Fibroblast of skin of left biceps (primary cell): ENCODE data around the gene TCF25.
"Not testable (repeated sequence)": the region's sequence is repeated elsewhere in the genome, so short reads cannot be mapped to it uniquely, and the experiment has no call there.

Experiments used
- DNase-seq, 2 experiments: peaks; one replicate each; pipeline ENCODE4 v3.0.0-alpha.2; 2013; ENCODE audit warnings: low read depth in 2 of 2

TCF25 gene, protein sequence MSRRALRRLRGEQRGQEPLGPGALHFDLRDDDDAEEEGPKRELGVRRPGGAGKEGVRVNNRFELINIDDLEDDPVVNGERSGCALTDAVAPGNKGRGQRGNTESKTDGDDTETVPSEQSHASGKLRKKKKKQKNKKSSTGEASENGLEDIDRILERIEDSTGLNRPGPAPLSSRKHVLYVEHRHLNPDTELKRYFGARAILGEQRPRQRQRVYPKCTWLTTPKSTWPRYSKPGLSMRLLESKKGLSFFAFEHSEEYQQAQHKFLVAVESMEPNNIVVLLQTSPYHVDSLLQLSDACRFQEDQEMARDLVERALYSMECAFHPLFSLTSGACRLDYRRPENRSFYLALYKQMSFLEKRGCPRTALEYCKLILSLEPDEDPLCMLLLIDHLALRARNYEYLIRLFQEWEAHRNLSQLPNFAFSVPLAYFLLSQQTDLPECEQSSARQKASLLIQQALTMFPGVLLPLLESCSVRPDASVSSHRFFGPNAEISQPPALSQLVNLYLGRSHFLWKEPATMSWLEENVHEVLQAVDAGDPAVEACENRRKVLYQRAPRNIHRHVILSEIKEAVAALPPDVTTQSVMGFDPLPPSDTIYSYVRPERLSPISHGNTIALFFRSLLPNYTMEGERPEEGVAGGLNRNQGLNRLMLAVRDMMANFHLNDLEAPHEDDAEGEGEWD

DNA sequence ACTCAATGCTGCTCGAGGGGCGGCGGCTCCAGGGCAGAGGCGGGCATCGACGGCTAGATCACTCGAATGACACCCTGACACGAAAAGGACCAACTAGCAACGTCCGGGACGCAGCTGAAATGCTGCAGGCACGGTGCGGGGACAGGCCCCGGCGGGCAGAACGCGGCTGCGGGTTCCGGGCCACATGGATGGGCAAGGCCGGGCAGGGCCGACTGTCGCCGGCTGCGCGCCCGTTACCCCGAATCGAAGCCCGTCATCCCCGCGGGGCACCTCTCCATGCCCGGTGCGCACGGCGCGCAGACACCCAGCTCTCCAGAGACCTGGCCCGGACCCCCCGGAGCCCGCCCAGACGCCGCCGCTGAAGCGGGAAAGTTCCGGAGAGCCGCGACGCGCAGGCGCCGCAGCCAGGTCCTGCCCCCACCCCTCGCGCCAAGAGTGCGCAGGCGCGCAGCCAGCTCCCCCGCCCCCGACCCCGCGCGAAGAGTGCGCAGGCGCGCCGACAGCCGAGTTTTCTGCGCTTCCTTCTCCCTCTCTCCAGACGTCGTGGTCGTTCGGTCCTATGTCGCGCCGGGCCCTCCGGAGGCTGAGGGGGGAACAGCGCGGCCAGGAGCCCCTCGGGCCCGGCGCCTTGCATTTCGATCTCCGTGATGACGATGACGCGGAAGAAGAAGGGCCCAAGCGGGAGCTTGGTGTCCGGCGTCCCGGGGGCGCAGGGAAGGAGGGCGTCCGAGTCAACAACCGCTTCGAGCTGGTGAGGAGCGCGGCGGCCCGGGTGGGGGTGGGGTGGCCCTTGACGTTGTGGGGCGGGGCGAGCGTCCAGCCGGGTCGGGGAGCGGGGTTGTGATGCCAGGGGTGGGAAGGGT, at the start of gene TCF25:
TSS of gene TCF25 (plus strand) at position 484 of the 863 bp plus-strand sequence. CDS start at position 560, 76 bp downstream.
- DNase-seq, result peak; percentile 58 to 71

DNA sequence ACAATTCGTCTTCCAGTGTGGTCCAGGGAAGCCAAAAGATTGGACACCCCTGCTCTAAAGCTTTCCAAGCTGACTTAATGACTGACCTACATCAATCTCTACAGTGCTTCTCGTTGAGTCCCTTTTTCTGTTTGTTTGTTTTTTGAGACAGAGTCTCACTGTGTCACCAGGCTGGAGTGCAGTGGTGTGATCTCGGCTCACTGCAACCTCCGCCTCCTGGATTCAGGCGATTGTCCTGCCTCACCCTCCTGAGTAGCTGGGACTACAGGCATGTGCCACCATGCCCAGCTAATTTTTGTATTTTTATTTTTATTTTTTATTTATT, 49.6 kb upstream of the TCF25 start:
- not testable (repeated sequence) for DNase-seq

DNA sequence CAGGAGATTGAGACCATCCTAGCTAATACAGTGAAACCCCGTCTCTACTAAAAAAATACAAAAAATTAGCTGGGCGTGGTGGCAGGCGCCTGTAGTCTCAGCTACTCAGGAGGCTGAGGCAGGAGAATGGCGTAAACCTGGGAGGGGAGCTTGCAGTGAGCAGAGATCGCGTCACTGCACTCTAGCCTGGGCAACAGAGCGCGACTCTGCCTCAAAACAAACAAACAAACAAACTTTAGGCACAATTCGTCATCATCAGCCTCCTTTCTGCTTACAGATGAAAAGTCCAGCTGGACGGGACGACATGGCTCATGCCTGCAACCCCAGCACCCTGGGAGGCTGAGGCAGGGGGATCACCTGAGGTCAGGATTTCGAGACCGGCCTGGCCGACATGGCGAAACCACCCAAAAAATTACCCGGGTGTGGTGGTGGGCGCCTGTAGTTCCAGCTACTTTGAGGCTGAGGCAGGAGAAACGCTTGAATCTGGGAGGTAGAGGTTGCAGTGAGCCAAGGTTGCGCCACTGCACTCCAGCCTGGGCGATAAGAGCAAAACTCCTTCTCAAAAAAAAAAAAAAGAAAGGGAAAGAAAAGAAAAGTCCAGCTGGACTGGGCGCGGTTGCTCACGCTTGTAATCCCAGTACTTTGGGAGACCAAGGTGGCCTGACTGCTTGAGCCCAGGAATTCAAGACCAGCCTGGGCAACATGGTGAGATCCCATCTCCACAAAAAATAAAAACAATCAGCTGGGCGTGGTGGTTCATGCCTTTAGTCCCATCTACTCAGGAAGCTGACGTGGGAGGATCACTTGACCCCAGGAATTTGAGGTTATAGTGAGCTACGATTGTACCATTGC, 46.6 kb upstream of the TCF25 start:
- no peak for DNase-seq

DNA sequence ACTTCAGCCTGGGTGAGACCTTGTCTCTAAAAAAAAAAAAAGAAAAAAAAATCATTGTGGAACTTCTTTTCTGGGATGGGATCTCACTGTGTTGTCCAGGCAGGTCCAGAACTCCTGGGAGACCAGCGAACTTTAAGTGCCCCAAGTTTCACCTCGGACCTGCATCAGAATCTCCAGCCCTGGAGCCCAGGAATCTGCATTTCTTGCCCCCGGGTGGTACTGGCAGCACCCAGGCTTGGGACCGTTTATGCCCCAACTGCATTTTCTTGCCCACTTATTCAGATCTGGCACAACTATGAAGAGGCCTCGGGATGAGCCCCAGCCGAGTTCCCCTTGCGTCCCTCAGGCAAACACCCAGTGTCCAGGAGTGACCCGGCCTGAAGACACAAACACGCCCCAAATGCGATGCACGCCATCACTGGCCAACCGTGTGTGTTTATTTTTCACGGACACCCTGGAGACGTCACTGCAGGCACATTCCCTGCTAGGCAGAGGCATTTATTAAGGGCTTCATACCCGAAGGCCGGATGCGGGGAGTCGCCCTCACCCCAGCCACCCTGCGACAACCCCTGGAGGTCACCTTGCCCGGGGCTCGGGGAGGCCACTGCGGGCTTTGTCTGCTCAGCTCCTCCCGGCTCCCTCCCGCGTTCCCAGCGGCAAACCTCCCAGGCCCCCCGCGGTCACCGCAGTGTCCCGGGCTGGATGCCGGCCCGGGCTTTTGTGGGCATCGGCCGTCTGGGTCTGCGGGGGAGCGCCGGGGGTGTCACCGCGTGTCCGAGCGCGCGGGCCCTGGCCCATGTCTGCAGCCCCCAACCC, 45.8 kb upstream of the TCF25 start:
- no peak for DNase-seq

DNA sequence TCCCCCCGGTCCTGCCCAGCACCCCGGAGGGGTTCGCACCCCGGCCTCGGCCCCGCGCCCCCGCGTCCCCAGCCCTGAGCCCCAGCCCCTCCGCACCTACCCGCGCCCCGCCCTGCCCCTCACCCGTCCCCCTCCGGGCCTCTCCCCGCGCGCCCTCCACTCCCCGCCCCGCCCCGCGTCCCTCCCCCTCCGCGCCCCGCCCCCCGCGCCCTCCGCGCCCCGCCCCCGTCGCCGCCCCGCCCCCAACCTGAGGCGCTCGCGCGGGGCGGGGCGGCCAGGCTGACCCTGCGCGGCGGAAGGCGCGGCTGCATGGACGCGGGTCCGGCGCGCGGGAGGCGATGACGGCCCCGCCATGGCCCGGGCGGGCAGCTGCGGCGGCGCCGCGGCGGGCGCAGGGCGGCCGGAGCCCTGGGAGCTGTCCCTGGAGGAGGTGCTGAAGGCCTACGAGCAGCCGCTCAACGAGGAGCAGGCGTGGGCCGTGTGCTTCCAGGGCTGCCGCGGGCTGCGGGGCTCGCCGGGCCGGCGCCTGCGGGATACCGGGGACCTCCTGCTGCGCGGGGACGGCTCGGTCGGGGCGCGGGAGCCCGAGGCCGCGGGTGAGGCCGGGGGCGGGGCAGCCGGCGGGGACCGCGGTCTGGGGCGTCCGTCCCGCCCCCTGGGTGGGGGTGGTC, 45.1 kb upstream of the TCF25 start, which contains the start of gene SPIRE2:
TSS of gene SPIRE2 (plus strand) at position 277 of the 671 bp plus-strand sequence. CDS start at position 353, 76 bp downstream.
- peak; percentile 22 to 29 for DNase-seq

DNA sequence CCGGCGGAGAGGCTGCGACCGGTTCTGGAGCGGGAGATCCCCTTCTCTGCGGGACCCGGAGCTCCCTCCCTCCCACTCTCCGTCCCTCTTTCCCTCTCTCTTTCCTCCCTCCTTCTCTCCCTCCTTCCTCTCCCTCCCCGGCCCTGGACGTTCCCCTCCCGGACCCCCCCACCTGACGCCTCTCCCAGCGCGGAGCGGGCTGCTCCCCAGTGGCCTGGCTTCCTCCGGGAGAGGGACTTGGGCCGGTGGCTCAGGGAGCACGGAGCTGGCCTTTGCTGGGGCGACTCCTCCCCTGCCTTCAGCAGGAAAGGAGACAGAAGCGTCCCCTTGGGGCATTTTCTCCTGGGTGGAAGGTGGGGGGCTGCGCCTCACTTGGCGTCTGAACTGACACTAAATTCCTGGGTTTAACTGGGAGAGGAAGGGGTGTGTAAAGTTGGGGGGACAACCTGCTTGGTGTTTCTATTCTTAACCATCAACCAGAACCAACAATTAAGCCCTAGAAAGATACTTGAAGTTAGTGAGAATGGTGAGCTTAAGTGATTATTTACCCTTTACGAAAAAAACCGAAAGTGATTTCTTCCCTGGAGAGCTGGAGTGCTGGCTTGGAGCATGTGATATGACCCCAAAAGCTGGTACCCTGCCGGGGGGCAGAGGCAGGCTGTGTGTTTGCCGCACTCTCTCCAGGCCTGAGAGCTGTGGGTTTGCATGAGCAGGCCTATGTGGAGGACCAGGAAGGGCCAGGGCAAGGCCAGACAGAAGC, 44.3 kb upstream of the TCF25 start:
- no peak for DNase-seq

DNA sequence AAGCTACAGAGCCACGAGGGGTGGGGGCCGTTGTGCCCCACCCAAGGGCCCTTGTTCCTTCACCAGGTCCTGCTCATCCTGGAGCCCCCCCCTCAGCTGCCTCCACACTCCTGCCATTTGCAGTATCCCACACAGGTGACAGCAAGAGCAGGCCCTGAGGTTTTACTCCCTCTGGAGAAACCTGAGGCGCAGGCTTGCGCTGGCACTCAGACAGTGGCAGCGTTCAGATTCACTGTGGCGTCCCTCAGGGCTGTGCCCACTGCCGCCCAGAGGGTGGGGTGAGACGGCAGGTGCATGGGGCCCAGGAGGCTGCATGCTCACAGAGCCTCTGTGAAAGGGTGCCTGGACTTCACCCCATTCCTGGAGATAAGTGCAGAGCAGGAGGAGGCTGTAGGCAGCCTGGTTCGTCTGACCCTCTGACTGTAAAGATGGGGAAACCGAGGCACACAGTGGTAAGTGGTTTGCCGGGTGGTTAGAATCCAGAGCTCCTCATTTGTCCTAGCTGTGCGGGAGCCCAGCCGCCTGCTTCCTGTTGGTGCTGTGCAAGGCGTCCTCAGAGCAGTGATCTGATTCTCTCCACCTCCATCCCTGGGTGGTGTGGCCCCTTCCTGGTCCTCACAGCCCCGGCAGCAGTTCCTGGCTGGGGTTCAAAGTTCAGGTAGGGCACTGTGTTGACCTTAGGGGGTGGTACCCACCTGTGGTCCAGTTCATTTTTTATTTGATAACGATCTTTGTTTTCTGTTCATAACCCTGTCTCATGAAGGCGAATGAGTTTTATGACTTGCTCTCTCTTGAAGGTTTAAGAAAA, 43.6 kb upstream of the TCF25 start:
- DNase-seq, result no peak

DNA sequence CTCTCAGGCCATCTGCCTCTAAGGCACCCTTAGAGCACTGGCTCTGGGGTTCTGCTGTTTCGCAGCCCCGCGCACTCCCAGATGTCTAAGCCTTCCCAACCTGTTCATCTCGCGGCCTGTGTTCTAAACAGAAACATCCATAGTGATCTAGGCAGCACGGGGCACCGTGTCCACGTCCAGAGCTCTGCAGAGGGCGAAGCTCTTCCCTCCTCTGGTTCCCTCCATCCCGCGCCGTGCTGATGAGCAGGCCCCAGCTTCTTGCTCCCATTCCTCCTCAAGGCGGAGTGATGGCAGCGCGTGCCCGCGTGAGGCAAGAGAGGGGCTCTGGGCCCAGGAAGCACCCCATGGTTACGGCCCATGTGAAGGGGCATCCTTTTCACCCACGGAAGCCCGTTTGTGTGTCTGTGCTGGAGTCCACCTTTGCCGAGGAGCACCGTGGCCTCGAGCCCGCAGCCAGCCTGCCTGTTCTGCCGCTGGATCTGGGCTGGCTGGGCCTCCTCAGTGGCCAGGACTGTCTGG, 41.5 kb upstream of the TCF25 start:
- DNase-seq, result no peak

DNA sequence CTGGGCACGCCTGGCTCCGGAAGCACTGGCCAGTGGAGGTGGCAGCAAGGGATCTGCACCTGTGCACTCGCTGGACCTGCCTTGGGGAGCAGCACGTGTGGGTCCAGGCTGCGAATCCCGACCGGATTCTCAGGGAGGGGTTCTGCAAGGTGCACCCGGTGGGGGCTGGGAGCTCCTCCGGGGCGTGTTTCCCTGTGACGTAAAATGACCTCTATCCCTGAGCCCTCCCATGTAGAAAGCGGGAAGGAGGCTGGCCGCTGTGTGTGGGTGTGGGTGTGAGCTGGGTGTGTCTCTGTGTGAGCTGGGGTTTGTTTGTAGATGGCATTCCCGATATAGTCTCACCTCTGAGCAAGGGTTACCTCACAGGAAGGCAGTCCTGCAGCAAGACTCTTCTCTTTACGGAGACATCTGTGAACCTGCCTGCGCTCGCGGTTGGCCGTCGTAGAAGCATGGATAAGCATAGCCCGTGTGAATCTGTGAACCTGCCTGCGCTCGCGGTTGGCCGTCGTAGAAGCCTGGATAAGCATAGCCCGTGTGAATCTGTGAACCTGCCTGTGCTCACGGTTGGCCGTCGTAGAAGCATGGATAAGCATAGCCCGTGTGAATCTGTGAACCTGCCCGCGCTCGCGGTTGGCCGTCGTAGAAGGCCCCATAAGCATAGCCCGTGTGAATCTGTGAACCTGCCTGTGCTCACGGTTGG, 39.6 kb upstream of the TCF25 start:
- not testable (repeated sequence) for DNase-seq

DNA sequence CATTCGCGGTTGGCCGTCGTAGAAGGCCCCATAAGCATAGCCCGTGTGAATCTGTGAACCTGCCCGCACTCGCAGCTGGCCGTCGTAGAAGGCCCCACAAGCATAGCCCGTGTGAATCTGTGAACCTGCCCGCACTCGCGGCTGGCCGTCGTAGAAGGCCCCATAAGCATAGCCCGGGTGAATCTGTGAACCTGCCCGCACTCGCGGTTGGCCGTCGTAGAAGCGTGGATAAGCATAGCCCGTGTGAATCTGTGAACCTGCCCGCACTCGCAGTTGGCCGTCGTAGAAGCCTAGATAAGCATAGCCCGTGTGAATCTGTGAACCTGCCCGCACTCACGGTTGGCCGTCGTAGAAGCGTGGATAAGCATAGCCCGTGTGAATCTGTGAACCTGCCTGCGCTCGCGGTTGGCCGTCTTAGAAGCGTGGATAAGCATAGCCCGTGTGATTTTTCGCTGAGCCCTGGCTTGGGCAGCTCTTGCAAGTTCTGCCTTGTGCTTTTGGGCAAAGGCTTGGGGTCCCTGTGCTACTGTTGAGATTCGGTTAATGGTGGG, 38.5 kb upstream of the TCF25 start:
- DNase-seq, result not testable (repeated sequence)

DNA sequence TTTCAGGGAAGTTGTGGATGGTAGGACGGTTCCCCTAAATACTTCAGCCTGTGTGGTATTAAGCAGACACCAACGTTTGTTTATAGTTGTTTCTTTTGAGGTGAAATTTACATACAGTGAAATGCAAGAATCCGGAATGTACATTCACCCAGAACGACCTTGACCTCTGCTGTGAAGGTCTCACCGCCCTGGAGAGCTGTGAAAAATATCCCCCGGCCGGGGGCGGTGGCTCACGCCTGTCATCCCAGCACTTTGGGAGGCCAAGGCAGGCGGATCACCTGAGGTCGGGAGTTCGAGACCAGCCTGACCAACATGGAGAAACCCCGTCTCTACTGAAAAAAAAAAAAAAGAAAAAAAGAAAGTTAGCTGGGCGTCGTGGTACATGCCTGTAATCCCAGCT, 36.9 kb upstream of the TCF25 start:
- not testable (repeated sequence) for DNase-seq

DNA sequence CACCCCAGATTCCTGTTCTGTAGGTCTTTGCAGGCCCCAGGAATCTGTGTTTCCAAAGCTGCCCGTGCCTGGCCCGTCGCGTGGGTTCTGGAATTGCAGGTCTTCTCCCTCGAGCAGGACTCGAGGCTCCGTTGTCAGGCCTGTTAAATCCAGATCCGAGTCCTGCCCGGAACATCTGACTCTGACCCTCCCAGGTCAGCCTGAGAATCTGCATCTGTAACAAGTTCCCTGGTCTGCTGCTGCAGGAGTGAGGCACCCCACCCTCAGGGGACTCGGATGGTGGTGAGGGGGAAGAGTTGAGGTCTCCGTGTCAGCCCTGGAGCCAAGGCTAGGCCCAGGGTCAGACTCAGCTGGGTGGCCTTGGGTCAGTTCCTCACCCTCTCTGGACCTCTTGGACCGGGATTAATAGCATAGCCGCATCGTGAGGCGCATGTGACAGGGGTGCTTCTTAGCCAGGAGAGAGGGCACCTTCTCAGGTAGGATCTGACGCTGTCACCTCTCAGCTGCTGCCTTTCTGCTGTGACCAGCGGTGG, 36.3 kb upstream of the TCF25 start:
- no peak for DNase-seq

DNA sequence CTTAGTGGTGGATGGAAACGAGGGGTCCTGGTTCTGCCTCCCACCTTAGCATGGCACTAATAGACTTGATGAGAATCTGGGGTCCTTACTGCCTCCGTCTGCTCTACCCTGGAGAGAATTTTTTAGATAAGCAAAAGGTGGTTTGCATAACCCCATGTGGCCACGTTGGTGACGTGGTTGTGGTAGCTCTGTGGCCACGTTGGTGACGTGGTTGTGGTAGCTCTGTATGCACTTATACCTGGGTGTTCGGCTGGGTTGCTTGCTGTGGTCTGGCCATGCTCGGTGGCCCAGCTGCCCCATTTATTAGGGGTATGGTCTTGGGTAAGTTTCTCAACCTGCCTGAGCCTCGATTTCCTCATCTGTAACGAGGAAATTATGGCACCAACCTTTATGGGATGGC, 32.1 kb upstream of the TCF25 start:
- no peak for DNase-seq

DNA sequence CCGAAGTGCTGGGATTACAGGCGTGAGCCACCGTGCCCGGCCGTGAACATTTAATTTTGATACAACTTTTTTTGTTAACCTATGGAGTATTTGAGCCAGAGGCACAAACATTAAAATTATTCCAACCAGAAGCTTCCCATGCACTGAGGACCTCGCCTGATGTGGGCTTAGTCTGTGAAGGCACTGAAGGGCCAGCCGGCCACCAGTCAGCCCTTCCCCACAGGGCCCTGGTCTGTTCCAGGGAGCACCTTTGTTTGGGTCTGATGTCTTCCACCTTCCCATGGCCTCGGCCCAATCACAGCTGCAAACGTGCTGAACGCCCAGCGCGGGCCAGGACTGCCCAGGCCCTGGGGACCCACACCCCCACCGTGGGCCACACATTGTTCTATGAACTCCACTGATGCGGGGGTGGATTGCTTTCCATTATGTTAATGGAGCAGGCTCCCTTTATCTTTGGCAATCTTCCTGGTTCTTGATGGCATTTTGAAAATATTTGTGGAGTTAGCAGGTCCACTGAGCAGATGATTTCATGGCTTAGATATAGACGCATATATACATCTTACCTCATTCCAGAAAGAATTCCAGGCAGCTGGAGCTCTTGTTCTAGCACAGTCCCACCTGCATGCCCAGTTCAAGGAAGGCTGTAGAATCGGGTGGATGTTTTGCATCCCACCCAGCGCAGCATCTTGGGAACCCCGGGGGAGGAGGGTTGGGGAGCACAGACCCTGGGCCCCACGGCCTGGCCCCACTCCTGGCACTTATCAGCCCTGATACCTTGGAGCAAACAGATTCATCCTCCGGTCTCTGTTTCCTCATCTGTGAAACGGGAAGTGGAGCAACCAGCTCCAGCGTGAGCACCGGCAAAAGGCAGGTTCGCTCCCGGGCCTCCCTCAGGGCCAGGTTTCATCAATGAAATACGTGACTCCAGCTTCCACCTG, 30.7 kb upstream of the TCF25 start:
- DNase-seq, result peak; percentile 70 to 71
